GM13976 (cell line): ENCODE results near the gene ZNF534.
"Not testable (repeated sequence)": the region's sequence is repeated elsewhere in the genome, so short reads cannot be mapped to it uniquely, and the experiment has no call there.

Experiments used
- DNase-seq: peaks from one replicate; pipeline ENCODE4 v3.0.0; 2012; ENCODE audit warnings: low spot score
- CTCF ChIP-seq: IDR thresholded peaks from 2 replicates; pipeline ENCODE4 v1.5.1; 2012; ENCODE audit warnings: borderline replicate concordance, mild to moderate bottlenecking; ENCODE audit not compliant: insufficient read depth; ENCODE audit errors: extremely low read depth, missing control alignments, control extremely low read depth
- in situ Hi-C: fragments of 300-500 bp; cut with MboI; formaldehyde crosslinking; loops from one replicate; pipeline ENCODE4 v1.12.0; 2022; ENCODE audit warnings: low sequenced_read_pairs, mixed read lengths, inconsistent platforms; ENCODE audit not compliant: unreplicated experiment

The ZNF534 gene

GRCh38 chr19:52498571-52498970, 69.6 kb downstream of the ZNF534 start:
- TF ChIP-seq CTCF: no peak
- DNase-seq: no peak
- in situ Hi-C loops: no loop called here

GRCh38 chr19:52500474-52500873, 71.5 kb downstream of the ZNF534 start:
- in situ Hi-C loops: not testable (repeated sequence)

GRCh38 chr19:52500991-52501390, 72.0 kb downstream of the ZNF534 start:
- in situ Hi-C loops: not testable (repeated sequence)

More at GRCh38 chr19:52500474-52500873, 71.5 kb downstream of the ZNF534 start:
- not testable (repeated sequence) for DNase-seq

More at GRCh38 chr19:52500991-52501390, 72.0 kb downstream of the ZNF534 start:
- not testable (repeated sequence) for DNase-seq
